Measurements from ENCODE around the gene SCN1B. TPM values are rescaled to one million over a fixed set of nuclear protein-coding genes. Genes with fewer than 3 reads are reported as not detected.

SCN1B gene
- total RNA-seq, 4 donors from 2014 or later = 0.60 to 14.2 (median 3.2) TPM

DNA sequence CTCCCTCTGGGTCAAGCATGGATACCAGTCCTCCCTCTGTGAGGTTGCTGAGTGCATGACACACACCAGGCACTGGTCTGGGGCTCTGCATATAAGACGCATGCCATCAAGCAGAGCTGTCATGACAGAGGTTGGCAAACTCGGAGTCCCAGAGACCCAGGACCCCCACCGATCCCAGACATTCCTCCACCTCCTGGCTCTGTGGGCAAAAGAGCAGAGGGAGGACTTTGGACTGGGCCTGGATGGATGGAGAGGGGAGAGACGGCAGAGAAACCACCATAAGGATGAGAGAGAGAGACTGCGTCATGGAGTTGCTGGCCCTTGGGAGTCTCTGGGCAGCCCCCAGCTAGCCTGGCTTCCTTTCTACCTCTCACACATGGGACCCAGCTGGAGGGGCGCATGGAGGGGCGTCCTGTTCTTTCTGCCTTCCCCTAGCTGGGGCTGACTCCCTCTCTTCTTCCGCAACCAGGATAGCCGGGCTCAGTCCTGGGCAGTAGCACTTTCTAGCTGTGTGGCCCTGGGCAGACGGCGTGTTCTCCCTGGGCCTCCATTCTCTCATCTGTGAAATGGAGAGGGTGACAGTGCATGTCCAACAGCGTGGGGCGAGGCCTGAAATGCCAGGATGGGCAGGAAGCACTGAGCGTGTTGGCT, 12.8 kb downstream of the SCN1B start:
- H3K4me1 ChIP-seq = peaks cover 14 to 33% (median 23%) of the 10 kb centered on the region in 4 donors
- H3K36me3 ChIP-seq = no peaks in the 10 kb centered on the region
- no peaks in the 10 kb centered on the region for H3K9me3 ChIP-seq
- TF ChIP-seq EP300 (IDR thresholded peaks at IDR 0.05; ENCODE audit: low read depth) = no peak
- TF ChIP-seq POLR2AphosphoS5 (IDR thresholded peaks at IDR 0.05) = no peak
- TF ChIP-seq, protein P1, sequence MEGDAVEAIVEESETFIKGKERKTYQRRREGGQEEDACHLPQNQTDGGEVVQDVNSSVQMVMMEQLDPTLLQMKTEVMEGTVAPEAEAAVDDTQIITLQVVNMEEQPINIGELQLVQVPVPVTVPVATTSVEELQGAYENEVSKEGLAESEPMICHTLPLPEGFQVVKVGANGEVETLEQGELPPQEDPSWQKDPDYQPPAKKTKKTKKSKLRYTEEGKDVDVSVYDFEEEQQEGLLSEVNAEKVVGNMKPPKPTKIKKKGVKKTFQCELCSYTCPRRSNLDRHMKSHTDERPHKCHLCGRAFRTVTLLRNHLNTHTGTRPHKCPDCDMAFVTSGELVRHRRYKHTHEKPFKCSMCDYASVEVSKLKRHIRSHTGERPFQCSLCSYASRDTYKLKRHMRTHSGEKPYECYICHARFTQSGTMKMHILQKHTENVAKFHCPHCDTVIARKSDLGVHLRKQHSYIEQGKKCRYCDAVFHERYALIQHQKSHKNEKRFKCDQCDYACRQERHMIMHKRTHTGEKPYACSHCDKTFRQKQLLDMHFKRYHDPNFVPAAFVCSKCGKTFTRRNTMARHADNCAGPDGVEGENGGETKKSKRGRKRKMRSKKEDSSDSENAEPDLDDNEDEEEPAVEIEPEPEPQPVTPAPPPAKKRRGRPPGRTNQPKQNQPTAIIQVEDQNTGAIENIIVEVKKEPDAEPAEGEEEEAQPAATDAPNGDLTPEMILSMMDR (IDR thresholded peaks at IDR 0.05) = no peak
- H3K4me3 ChIP-seq = no peak overlapping the region
- in situ Hi-C loops (cut with MboI; ENCODE audit: low pct_ligation_motif_present in 1 of 4, low pct_unique_long_range_greater_than_20kb in 1 of 4, low sequenced_read_pairs in 3 of 4) = no loop called here
- peaks cover 23% of the 10 kb centered on the region for H3K27me3 ChIP-seq
- no peak overlapping the region for H3K27ac ChIP-seq
- intact Hi-C loops (cut with DNase I; ENCODE audit: low total_unique reads) = no loop called here
- 80 to 81% methylated on average over 3 to 14 of the region's 14 CpGs for WGBS, 2 donors (ENCODE audit: low coverage in 1 of 2)
- no peak for DNase-seq

DNA sequence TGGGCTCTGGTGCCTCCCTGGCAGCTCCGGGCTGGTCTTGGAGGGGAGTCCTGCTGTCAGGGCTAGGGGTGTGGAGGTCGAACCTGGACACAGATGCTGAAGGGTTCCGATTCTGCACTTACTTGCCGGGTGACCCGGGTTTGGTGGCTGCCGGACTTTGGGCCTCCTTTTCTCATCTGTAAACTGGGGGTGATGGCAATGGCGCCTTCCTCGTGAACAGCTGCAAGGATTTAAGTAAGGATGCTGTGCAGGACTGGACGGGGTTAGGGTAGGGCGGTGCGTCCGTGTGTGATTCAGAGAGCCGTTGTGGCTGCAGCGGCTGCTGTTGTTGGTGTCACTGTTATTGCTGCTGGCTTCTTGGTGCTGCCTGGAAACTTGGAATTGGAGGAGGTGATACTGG, 13.6 kb downstream of the SCN1B start:
- H3K27me3 ChIP-seq = peaks cover 23% of the 10 kb centered on the region
- no peak overlapping the region for H3K27ac ChIP-seq
- WGBS, 2 donors (ENCODE audit: low coverage in 1 of 2) = 82% methylated on average over 14 of the region's 14 CpGs; no CpG with 5 or more reads in 1 of the 2 donors
- in situ Hi-C loops (cut with MboI; ENCODE audit: low pct_ligation_motif_present in 1 of 4, low pct_unique_long_range_greater_than_20kb in 1 of 4, low sequenced_read_pairs in 3 of 4) (no loop called here), intact Hi-C loops (cut with DNase I; ENCODE audit: low total_unique reads) (no loop called here)
- DNase-seq = no peak
- H3K4me3 ChIP-seq = no peak overlapping the region
- H3K4me1 ChIP-seq = peaks cover 14 to 30% (median 23%) of the 10 kb centered on the region in 4 donors
- no peaks in the 10 kb centered on the region for H3K36me3 ChIP-seq
- no peaks in the 10 kb centered on the region for H3K9me3 ChIP-seq
- TF ChIP-seq, protein P1 (IDR thresholded peaks at IDR 0.05) = no peak
- TF ChIP-seq POLR2A (IDR thresholded peaks at IDR 0.05) = no peak
- TF ChIP-seq EP300 (IDR thresholded peaks at IDR 0.05; ENCODE audit: low read depth) = no peak
- no peak for TF ChIP-seq POLR2AphosphoS5 (IDR thresholded peaks at IDR 0.05)

DNA sequence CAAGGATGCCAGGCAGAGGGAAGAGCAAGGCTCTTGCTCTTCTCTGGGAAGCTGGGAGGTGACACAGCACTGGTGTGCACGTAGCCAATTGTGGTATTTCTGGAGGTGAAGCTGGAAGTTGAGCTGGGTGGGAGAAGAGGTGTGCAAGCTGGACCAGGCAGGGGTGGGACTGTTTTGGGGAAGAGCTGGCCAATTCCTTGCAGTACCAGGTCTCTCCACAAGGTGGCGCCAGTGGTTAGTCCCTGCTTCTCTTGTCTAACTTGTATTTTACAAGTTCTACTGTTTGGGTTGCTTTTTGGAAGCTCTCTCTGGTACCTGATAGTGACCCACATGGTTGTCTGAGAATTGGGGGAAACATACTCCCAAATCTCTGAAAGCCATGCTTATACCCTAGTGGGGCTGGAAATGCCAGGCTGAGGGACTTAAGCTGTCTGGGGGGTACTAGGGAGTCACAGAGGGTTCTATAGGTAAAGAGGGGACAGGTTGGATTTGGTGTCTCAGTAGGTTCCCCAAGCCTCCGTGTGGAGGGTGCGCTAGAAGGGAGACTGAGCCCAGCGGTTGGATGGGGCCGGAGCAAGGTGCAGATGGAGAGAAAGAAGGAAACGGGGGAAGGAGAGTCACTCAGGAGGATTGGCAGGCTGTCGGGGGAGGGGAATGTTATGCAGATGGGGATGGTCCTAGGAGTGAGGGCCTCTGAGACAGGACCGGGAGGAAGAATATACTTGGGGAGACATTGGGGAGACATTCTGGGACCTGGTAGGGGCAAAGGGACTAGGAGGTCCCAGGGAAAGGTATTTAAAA, 14.2 kb downstream of the SCN1B start:
- Histone ChIP-seq H3K36me3 (no peaks in the 10 kb centered on the region), H3K27ac (no peak overlapping the region), H3K27me3 (peaks cover 22% of the 10 kb centered on the region), H3K4me1 (peaks cover 14 to 28% (median 23%) of the 10 kb centered on the region in 4 donors), H3K4me3 (no peak overlapping the region), H3K9me3 (no peaks in the 10 kb centered on the region)
- TF ChIP-seq, protein P1 (IDR thresholded peaks at IDR 0.05) = peak; percentile 87 to 98 (median 96)
- TF ChIP-seq EP300 (IDR thresholded peaks at IDR 0.05; ENCODE audit: low read depth) = no peak
- intact Hi-C loops (cut with DNase I; ENCODE audit: low total_unique reads) = loop anchor here (5.0 kb wide), 1 partner anchor 228 kb away; no protein-coding TSS in a partner anchor
- 66 to 78% methylated on average over 6 to 9 of the region's 9 CpGs for WGBS, 2 donors (ENCODE audit: low coverage in 1 of 2)
- DNase-seq = peak; percentile 62
- in situ Hi-C loops (cut with MboI; ENCODE audit: low pct_ligation_motif_present in 1 of 4, low pct_unique_long_range_greater_than_20kb in 1 of 4, low sequenced_read_pairs in 3 of 4) = no loop called here

DNA sequence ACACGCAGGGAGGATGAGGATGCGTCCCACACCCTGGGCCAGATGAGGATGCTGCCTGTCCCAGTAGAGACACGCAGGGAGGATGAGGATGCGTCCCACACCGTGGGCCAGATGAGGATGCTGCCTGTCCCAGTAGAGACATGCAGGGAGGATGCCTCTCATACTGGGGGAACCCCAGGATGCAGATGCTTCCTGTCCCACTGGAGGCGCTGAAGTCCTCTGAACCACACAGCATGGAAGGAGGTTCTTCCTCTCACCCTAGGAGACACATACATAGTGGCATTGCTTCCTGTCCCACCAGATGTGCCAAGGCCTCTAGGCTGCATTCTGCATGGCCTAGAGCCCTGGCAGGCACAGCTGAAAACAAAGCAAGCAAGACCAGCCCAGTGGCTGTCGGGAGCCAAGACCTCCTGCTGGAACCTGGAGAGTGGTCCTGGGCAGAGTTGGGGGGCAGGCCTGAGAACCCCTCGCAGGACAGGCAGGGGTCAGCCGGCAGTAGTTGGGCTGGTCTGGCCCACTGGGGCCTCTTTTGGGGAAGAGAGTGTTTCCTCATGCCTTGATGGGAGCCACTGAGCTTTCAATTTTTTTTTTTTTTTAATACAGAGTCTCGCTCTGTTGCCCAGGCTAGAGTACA, 15.5 kb downstream of the SCN1B start:
- peaks cover 8 to 16% (median 12%) of the 10 kb centered on the region in 4 donors for H3K4me1 ChIP-seq
- 67 to 71% methylated on average over 4 to 9 of the region's 10 CpGs for WGBS, 2 donors (ENCODE audit: low coverage in 1 of 2)
- in situ Hi-C loops (cut with MboI; ENCODE audit: low pct_ligation_motif_present in 1 of 4, low pct_unique_long_range_greater_than_20kb in 1 of 4, low sequenced_read_pairs in 3 of 4) = no loop called here

More for the DNA sequence above, 15.5 kb downstream of the SCN1B start:
- no peaks in the 10 kb centered on the region for H3K36me3 ChIP-seq
- no peak overlapping the region for H3K27ac ChIP-seq
- no peak for DNase-seq
- intact Hi-C loops (cut with DNase I; ENCODE audit: low total_unique reads) = loop anchor here (5.0 kb wide), 1 partner anchor 227 kb away; no protein-coding TSS in a partner anchor
- H3K27me3 ChIP-seq = peaks cover 10% of the 10 kb centered on the region
- H3K9me3 ChIP-seq = no peaks in the 10 kb centered on the region
- no peak overlapping the region for H3K4me3 ChIP-seq
- TF ChIP-seq, protein P1 (IDR thresholded peaks at IDR 0.05) = peak in 1 of 5 experiments; percentile 9
- no peak for TF ChIP-seq POLR2A (IDR thresholded peaks at IDR 0.05)
- no peak for TF ChIP-seq EP300 (IDR thresholded peaks at IDR 0.05; ENCODE audit: low read depth)
- TF ChIP-seq POLR2AphosphoS5 (IDR thresholded peaks at IDR 0.05) = no peak

Data from transverse colon (tissue), 4 donors.